Measurements from ENCODE around the gene CAPN11. TPM values are rescaled to one million over a fixed set of nuclear protein-coding genes. Genes with fewer than 3 reads are reported as not detected.
A peak's percentile ranks its signal among the peaks of the same experiment; 100 is the strongest.

Gene CAPN11
- total and polyA plus RNA-seq, 2 donors (not counting 3 experiments of a cell fraction or from before 2014, with no cell fraction given), result 1.4 to 1.7 TPM

DNA sequence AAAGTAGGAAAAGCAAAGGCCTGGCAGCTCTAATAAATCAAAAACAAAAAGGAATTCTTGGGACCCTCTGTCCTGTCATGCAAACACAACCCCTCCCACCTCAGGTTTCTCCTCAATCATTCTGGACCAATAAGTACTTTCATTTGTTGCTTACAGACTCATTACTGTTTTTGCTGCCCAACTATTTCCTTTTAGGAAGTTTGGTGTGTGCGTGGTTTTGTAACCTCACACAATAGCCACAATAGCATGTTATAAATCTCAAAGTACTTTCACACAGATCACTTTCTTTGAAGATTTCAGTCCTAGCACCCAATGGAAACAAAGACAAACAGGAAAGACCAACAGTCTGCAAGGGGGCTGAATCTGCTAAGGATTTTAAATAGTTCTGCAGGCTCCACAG lies 35.8 kb upstream of the CAPN11 start:
- H2AFZ ChIP-seq (ENCODE audit: low read depth, low read length), result no peak overlapping the region
- H3K79me2 ChIP-seq (ENCODE audit: control insufficient read depth, insufficient read depth, low read length), result peaks cover 87% of the 10 kb centered on the region
- no peaks in the 10 kb centered on the region for H3K9me3 ChIP-seq (replicated peaks; ENCODE audit: control insufficient read depth, insufficient read depth, low read length)
- no peaks in the 10 kb centered on the region for H3K27me3 ChIP-seq (ENCODE audit: control insufficient read depth in 2 of 2, insufficient read depth in 2 of 2, low read length in 2 of 2)
- intact Hi-C loops (cut with micrococcal nuclease) (loop anchor here (1.0 kb wide), 1 partner anchor 18 kb away; no protein-coding TSS in a partner anchor), dilution Hi-C loops (cut with MboI; ENCODE audit: extremely low pct_ligation_motif_present, low sequenced_read_pairs) (no loop called here)
- POLR2A ChIA-PET, result no interaction called here
- FAIRE-seq (peak; percentile 90), DNase-seq (ENCODE audit: low read depth, low spot score) (peak; percentile 93)
- TF ChIP-seq EZH2 (IDR thresholded peaks at IDR 0.05; ENCODE audit: borderline replicate concordance, low read depth, low read length, severe bottlenecking), result no peak
- TF ChIP-seq JUN (IDR thresholded peaks at IDR 0.05; ENCODE audit: borderline replicate concordance, insufficient read depth, insufficient read length, low read depth), result no peak
- TF ChIP-seq POLR2AphosphoS5 (IDR thresholded peaks at IDR 0.05; ENCODE audit: insufficient read depth, low read depth, low read length), result no peak
- TF ChIP-seq, protein P1, sequence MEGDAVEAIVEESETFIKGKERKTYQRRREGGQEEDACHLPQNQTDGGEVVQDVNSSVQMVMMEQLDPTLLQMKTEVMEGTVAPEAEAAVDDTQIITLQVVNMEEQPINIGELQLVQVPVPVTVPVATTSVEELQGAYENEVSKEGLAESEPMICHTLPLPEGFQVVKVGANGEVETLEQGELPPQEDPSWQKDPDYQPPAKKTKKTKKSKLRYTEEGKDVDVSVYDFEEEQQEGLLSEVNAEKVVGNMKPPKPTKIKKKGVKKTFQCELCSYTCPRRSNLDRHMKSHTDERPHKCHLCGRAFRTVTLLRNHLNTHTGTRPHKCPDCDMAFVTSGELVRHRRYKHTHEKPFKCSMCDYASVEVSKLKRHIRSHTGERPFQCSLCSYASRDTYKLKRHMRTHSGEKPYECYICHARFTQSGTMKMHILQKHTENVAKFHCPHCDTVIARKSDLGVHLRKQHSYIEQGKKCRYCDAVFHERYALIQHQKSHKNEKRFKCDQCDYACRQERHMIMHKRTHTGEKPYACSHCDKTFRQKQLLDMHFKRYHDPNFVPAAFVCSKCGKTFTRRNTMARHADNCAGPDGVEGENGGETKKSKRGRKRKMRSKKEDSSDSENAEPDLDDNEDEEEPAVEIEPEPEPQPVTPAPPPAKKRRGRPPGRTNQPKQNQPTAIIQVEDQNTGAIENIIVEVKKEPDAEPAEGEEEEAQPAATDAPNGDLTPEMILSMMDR (IDR thresholded peaks at IDR 0.05; ENCODE audit: extremely low read depth in 1 of 2, insufficient read depth in 1 of 2, low read depth in 1 of 2, low read length in 2 of 2), result no peak
- TF ChIP-seq POLR2A (IDR thresholded peaks at IDR 0.05; ENCODE audit: low read depth, low read length), result no peak
- TF ChIP-seq, protein P2, sequence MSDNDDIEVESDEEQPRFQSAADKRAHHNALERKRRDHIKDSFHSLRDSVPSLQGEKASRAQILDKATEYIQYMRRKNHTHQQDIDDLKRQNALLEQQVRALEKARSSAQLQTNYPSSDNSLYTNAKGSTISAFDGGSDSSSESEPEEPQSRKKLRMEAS (IDR thresholded peaks at IDR 0.05; ENCODE audit: insufficient read depth, insufficient read length), result no peak
- TF ChIP-seq GATA2 (IDR thresholded peaks at IDR 0.05; ENCODE audit: insufficient read depth, insufficient read length, low read depth, low read length), result no peak
- no peak for TF ChIP-seq MYC (IDR thresholded peaks at IDR 0.05; ENCODE audit: low read depth, low read length)
- no peak for TF ChIP-seq FOS (IDR thresholded peaks at IDR 0.05; ENCODE audit: borderline replicate concordance, insufficient read depth, low read length)
- H3K4me3 ChIP-seq (replicated peaks in 1 of 3; ENCODE audit: insufficient read depth in 1 of 3, low read depth in 1 of 3, low read length in 3 of 3), result peak overlapping the region in 1 of 3 experiments; percentile 24
- no peaks in the 10 kb centered on the region for H4K20me1 ChIP-seq (replicated peaks; ENCODE audit: control insufficient read depth, extremely low read depth, insufficient read depth, low read length)
- peak overlapping the region; percentile 23 for H3K27ac ChIP-seq (ENCODE audit: insufficient read depth, low read depth, low read length)
- H3K9ac ChIP-seq (replicated peaks; ENCODE audit: extremely low read depth, insufficient read depth, low read length), result peak overlapping the region; percentile 11
- peak overlapping the region; percentile 32 for H3K4me2 ChIP-seq (ENCODE audit: insufficient read depth, low read length)
- H3K4me1 ChIP-seq (ENCODE audit: control insufficient read depth, extremely low read depth, insufficient read depth, low read length), result peaks cover 53% of the 10 kb centered on the region
- no peaks in the 10 kb centered on the region for H3K9me1 ChIP-seq (replicated peaks; ENCODE audit: control insufficient read depth, extremely low read depth, insufficient read depth, low read length)
- BruUV-seq (replicated peaks), result no TSS peak
- CTCF ChIA-PET, result interaction anchor here (1.0 to 2.8 kb wide), 3 partner anchors 18 to 134 kb away, joined by 3 to 11 read pairs (median 3); partner anchors contain the start of gene SLC35B2
- H3K36me3 ChIP-seq (ENCODE audit: control insufficient read depth in 2 of 2, extremely low read depth in 1 of 2, insufficient read depth in 2 of 2, low read length in 2 of 2), result no peaks in the 10 kb centered on the region

All from endothelial cell of umbilical vein (primary cell).